ENCODE measurements around the gene TIMM29. TPM values are rescaled to one million over a fixed set of nuclear protein-coding genes. Genes with fewer than 3 reads are reported as not detected.

TIMM29 gene
- total RNA-seq, 4 donors from 2014 or later: 7.6 to 40.5 (median 28.5) TPM

- Histone ChIP-seq H3K4me1 (peaks cover 11 to 19% of the 10 kb centered on the region in 2 donors), H3K36me3 (no peaks in the 10 kb centered on the region), H3K27me3 (no peaks in the 10 kb centered on the region), H3K27ac (peak overlapping the region; percentile 72 to 83), H3K4me3 (no peak overlapping the region), H3K9me3 (no peaks in the 10 kb centered on the region)
- TF ChIP-seq, protein P1, sequence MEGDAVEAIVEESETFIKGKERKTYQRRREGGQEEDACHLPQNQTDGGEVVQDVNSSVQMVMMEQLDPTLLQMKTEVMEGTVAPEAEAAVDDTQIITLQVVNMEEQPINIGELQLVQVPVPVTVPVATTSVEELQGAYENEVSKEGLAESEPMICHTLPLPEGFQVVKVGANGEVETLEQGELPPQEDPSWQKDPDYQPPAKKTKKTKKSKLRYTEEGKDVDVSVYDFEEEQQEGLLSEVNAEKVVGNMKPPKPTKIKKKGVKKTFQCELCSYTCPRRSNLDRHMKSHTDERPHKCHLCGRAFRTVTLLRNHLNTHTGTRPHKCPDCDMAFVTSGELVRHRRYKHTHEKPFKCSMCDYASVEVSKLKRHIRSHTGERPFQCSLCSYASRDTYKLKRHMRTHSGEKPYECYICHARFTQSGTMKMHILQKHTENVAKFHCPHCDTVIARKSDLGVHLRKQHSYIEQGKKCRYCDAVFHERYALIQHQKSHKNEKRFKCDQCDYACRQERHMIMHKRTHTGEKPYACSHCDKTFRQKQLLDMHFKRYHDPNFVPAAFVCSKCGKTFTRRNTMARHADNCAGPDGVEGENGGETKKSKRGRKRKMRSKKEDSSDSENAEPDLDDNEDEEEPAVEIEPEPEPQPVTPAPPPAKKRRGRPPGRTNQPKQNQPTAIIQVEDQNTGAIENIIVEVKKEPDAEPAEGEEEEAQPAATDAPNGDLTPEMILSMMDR (IDR thresholded peaks at IDR 0.05): no peak
- TF ChIP-seq POLR2A (IDR thresholded peaks at IDR 0.05): no peak
- DNase-seq: no peak
- intact Hi-C loops (cut with DNase I; ENCODE audit: low total_unique reads): no loop called here
These were observed 47.7 kb downstream of the TIMM29 start for GRCh38 chr19:10976131-10976892.

- TF ChIP-seq, protein P1 (IDR thresholded peaks at IDR 0.05): no peak
- no peak for TF ChIP-seq POLR2A (IDR thresholded peaks at IDR 0.05)
- H3K4me1 ChIP-seq: peaks cover 11 to 19% of the 10 kb centered on the region in 2 donors
- DNase-seq: no peak
- H3K27ac ChIP-seq: no peak overlapping the region
- intact Hi-C loops (cut with DNase I; ENCODE audit: low total_unique reads): no loop called here
- H3K4me3 ChIP-seq: no peak overlapping the region
- no peaks in the 10 kb centered on the region for H3K9me3 ChIP-seq
- no peaks in the 10 kb centered on the region for H3K36me3 ChIP-seq
- H3K27me3 ChIP-seq: no peaks in the 10 kb centered on the region
These were observed 49.1 kb downstream of the TIMM29 start for GRCh38 chr19:10977742-10978092.

Other genes with a start within 250 kb of the TIMM29 start
- 100 to 1,000 TPM in 1 of 4 donors, 10 to 100 TPM in 3; 35.0 to 311 (median 50.8) TPM for gene QTRT1, start 227.4 kb upstream of the TIMM29 start, total RNA-seq
- gene DNM2, start 210.7 kb upstream of the TIMM29 start, total RNA-seq: 100 to 1,000 TPM in 2 of 4 donors, 10 to 100 TPM in 2; 46.8 to 150 (median 86.0) TPM
- 10 to 100 TPM in 3 of 4 donors, 1 to 10 TPM in 1; 7.2 to 57.0 (median 27.2) TPM for gene TMED1, start 92.6 kb upstream of the TIMM29 start, total RNA-seq
- gene C19orf38, start 80.4 kb upstream of the TIMM29 start, total RNA-seq: 10 to 100 TPM in 1 of 4 donors, 1 to 10 TPM in 1, not detected in 2; 2.7 to 25.9 TPM
- gene CARM1, start 57.3 kb upstream of the TIMM29 start, total RNA-seq: 10 to 100 TPM in 2 of 4 donors, 1 to 10 TPM in 2; 6.4 to 50.4 (median 18.7) TPM
- gene YIPF2, start 172 bp upstream of the TIMM29 start, total RNA-seq: 100 to 1,000 TPM in 1 of 4 donors, 10 to 100 TPM in 3; 40.5 to 100 (median 71.0) TPM
- 10 to 100 TPM; 44.6 to 78.7 (median 76.2) TPM for gene SMARCA4, start 32.2 kb downstream of the TIMM29 start, total RNA-seq
- 10 to 100 TPM in 3 of 4 donors, 1 to 10 TPM in 1; 7.9 to 55.3 (median 48.8) TPM for gene LDLR, start 160.7 kb downstream of the TIMM29 start, total RNA-seq
- 10 to 100 TPM in 1 of 4 donors, 1 to 10 TPM in 3; 1.8 to 21.8 (median 2.6) TPM for gene SPC24, start 227.0 kb downstream of the TIMM29 start, total RNA-seq

Data from uterus (tissue), 4 donors.